ENCODE data around the gene PARVA.

PARVA gene

DNA sequence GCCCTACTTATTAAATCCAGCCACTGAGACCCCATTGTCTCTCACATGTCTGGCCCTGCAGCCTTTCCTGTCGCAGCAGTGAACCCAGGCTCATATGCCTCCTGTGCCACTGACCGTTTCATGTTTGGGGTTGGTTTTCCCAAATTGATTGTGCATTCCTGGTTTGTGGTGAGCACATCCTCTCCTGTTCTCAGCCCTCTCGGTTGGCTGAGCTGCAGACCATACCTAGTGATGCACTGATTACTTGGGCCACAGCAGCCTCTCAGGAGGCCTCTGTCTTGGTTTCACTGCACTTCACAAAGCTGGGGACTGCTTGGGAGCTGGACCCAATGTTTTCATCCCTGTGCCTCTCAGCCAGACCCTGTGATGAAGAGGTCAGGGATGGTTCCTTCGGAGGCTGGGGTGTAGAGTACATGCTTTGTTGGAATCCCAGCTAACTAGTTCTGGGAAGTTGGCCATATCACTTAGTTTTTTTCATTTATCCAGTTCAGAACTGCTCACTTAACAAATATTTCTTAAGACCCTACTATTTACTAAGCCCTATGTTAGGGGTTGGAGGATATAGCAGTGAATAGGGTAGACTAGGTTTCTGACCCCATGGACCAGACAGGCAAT, 30.9 kb downstream of the PARVA start:
- DNase-seq: no peak

DNA sequence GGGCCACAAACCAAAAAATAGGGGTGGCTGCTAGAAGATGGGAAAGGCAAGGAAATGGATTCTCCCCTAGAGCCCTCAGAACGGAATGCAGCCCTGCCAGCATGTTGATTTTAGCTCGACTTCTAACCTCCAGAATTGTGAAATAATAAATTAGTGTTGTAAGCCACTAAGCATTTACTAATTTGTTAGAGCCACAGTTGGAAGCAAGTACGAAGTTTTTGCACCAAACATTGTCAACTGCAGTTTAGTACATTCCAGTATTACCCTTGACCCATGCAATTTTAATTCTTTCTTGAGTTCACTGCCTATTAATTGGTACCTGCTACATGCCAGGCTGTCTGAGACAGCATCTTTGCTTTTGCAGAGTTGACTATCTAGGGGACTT, 32.2 kb downstream of the PARVA start:
- no peak for DNase-seq

DNA sequence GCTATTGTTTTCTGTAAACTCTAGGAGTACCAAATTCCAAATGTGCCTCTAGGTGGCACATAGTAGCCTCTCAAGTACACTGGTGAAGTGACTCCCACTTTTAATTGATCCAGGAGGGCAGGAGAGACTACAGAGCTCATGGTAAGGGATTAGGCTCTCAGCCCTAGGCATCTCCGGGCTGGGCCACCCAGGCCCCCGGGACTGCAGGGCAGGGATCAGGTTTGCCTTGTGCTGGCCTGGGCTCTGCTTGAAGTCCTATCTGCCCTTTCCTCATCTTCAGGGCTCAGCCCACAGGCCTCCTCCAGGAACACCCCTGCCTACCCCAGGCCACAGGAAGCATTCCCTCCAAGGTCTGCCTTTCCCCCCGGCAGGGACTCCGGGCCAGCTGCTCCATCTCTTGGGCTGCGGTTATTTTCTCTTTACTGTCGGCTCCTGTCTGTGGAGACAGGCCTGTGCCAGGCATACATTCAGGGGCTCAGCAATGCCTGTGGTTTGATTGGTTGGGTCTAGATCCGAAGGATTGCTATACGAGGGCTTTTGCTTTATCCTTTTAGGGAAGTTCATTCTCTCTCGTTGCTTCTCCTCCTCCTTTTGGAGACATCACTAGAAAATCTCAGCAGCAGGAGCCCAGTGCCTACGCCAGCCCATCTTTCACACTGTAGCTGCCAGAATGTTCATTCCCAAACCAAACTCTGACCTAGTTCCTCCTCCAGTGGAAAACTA, 32.8 kb downstream of the PARVA start:
- DNase-seq: no peak

DNA sequence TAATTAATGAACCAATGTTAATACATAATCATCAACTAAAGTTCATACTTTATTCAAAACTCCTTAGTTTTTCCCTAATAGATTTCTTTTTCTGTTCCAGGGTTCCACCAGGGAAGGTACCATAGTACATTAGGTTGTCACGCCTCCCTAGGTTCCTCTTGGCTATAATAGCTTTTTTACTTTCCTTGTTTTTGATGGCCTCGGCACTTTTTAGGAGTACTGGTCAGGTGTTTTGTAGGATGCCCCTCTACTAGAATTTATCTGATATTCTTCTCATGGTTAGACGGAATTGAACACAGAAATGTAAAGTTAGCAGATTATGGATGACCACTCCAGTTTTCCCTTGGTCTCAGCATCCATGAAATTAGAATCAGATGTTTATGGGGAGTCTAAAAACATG, 34.0 kb downstream of the PARVA start:
- DNase-seq: no peak

DNA sequence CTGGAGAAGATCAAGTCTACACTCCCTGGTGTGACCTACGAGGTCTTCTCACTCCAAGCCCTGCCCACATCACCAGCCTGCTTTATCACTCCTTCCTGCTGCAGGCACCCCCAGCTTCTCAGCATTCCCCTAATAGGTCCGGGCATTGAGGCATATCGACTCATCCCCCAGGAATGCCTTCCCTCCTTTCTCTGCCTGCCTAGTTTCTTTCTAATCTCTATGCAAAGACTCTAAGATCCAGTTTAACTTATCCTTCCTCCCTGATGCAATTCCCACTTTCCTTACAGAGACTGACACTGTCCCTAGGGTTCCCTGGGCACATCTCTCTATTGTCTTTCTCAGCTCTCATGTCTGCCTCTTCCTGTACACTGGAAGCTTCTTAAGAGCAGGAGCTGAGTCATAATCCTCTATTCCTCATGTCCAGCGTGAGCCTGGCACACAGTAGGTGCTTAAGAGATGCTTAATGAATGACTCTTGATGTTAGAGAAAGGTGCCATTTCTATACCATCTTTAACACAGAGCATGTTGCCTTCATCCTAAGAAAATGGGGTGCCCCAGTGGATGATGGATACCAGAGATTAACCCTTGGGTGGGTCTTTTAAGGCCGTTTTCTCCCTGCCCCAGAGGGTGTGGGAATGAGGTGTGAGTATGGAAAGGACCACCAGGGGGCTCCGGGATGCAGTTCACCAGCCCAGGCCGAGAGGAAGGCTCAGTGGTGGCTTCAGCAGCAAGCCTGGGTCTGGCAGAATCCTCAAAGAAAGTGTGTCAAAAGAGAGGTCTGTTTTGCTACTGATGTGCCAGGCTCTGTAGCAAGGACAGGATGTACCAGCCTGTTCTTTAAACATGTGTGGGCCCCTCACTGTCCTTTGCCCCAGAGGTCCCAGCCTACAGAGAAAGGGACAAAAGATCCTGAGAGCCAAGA, 34.7 kb downstream of the PARVA start:
- peak in 2 of 5 donors; percentile 6 to 12 for DNase-seq

DNA sequence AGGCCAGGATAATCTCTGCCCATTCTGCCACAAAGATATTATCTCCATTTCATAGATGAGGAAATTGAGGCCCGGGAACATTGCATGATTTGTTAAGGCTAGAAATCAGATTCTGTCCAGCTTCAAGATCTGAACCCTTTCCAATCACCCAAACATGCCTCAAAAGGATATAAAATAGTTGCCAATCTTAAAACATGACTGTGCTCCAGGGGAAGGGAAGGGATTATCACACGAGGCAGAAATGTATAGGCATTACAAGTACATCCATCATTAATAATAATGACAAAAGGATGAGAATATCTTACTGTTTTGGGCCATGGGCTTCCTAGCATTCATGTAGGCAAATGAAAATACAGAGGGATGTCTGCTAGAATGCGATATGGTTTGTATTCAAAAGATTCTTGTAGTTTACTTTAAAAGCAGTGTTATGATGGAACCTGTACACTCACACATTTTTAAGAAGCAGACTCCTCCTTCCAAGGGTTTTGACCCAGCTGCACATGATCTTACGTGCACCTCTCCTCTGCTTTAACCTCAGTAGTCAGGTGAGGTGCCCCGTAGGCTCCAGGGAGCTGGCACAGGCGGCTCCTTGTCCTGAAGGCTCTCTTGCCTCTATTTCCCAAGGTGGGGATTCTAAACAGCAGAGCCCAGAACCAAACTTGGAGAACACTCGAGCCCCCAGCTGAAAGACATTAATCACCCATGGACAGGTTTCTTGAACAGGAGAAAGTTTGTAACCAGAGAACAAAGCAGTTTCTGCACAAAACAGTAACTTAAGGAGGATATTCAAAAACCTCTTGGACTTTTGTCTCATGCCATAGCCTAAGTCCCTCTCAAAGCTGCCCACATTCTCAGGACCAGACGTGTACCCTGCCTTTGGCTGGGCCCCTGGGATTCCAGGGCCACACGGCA, 36.0 kb downstream of the PARVA start:
- no peak for DNase-seq

DNA sequence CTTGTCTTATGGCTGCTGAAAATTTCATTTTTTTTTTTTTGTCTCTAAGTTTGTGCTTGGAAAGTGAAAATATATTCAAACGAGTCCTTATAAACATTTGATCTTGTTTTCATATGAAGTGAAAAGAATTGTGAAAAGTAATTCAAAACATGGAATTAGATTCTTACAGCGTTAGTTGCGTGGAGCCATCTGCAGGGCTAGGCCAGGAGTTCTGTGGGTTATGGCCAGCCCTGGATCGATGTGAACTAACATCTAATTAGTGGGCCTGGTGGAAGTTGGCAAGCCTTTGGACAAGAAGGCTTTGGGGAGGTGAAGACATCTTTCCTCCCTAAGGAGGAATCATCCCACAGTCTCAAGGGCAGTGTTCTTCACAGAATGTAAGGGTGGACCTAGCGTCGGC, 37.2 kb downstream of the PARVA start:
- DNase-seq: no peak

DNA sequence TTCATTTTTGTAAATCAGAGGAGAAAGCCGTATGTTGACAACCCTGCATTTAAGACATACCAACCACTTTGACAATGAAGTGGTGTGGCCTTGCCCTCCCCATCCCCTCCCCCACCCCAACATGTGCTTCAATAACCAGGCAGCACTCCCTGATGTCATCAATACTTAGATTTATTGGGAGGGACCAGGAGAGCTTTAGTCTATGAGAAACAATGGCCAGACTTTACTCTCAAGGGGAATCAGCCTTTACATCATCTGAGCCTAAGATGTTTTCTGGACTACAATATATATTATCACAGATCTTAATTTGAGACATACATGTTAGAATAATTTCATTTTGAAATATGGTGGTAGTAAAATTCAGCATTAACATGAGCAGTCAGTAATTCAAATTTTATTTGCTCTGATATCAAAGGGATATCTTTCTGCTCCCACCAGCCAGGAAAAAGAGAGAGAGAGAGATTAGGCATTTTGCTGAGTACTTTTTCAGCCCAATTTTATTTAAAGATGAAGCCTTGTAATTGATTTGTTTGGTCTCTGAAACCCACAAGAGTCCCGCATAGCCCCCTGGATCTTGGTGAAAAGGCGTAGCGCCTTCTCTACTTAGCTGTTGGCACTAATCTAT, 38.1 kb downstream of the PARVA start:
- DNase-seq: no peak

DNA sequence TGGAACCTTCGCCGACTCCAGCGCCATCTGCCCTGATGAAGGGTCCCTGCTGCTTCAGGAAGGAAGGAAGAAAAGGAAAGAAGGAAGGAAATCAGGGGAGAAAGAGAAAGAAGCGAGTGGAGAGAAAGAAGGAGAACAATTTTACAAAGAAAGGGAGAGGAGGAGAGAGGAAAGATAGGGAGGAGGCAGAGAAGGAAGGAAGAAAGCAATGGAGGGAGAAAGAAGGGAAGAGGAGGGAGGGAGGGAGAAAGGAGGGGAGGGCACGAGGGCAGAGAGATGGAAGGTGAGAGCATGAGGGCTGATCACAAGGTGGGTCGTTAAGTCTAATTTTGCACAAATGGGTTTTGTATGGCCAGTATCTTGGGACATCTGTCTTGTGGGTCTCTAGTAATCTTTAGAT, 39.2 kb downstream of the PARVA start:
- no peak for DNase-seq

DNA sequence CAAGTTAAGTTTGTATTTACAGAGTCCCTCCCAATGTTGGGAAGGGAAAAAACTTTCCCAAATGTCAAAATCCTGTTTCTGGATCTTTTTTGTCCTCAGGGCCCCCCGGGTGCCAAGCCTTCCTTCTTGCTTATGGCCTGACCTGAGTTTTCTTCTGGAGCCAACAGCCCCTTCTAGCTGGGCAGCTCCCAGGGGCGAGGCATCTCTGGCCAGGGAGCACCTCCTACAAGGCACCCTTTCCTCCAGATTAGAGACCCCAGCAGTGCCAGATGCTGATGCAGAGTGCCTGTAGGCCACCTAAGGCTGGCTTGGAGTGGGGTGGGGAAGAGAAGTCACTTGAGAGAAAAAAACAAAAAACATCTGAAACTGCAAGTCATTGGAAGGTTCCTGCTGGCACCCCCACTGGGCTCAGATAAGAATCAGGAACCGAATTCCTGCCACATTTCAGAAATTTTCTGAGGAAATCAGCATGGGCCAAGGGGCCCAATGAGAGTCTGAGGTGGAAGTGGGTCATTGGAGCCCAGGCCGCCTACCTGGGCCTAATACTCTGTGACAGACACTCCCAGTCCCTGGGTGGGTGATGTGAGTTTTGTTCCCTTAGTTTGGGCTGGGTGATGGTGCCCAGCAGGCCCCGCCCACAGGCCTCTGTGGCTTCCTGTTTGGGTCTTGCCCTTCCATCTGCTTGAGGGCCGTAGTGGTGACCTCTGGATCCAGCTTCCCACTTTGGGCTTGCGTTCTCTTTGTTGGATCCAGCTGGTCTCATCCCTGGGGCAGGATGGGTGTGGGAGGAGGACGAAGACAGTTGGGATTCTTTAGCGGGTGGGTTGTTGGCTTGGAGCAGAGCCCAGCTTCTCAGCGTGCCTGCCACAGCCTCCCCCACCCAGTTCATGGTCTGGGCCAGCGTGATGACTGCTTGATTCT, 40.6 kb downstream of the PARVA start:
- DNase-seq: no peak

DNA sequence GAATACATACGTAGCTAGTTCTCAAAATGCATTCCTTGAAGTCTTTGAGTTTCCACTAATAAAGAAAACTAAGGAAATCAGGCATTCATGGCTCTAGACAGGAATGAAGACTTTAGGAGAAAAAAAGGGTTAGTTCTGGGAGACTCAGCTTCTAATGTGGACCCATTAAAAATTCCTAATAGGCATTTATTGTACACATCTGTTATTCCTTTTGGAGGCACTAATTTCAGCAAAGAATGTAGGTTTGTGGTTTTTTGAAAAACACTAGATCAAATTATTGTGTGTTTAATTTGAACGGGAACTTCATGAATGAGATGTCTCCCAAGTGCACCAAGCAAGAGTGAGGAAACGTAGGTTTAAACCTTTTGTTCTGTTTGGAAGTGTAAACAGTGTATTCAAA, 42.7 kb downstream of the PARVA start:
- no peak for DNase-seq

DNA sequence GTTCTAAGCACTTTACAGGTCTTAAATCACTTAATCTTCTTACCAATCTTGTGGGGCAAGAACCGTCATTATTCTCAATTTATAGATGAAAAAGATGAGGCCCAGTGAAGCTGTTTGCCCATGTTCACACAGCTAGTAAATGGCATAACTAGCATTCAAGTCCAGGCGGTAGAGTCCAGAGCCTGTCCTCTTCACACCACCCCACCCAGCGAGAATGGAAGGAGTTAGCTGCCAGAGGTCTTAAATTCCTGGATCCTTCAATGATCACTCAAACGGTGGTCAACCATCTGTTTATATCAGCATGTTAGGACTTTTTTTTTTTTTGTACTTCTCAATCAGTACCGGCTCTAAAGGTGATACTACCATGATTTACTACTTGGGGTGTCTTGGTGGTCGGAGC, 43.3 kb downstream of the PARVA start:
- no peak for DNase-seq

DNA sequence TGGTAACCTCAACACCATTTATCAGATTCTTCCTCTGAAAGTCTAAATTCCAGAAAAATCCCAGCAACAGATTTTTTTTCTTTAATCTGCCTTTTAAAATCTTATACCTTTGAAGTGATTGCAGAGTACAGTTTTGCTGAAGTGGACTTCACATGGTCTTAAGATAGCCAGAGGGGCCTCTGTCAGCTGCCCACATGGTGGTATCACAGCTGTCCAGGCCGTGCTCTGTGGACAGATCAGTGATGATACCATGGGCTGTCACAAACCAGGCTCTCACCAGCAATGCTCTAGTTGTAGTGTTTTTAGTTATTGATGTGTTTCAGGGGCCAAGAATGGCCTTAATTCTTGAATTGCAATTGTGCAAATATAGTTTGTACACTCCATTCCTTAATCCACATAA, 44.0 kb downstream of the PARVA start:
- DNase-seq: no peak

DNA sequence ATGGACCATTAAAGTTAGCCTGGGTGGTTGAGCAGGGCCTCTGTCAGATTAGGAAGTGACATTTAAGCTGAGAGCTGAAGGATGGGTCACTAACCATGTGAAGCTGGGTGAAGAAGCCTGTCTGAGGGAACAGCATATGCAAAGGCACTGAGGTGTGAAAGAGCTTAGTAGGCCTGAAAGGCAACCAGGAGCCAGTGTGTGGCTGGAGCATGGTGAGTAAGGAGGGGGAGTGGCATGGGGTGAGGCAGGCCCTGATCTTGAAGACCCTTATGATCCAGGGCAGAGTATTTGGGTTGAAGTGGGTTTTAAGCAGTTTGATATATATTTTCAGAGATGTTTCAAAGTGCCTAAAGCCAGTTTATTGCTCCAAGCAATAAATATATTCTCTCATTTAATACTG, 48.8 kb downstream of the PARVA start:
- DNase-seq: no peak

DNA sequence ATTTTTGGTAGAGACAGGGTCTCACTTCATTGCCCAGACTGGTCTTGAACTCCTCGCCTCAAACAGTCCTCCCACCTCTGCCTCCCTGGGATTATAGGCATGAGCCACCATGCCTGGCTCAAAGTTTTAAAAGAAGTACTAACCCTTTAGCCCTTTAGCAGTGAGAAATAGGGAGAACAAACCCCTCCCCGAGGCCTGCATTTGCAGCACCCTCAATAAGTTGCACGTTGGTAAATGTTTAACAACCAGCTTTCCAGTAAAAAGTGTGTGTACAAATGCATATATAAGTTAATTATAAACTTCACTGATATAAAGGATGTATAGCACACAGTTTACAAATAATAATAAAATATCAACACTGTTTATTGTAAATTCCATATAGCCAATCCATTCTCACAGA, 51.8 kb downstream of the PARVA start:
- no peak for DNase-seq

DNA sequence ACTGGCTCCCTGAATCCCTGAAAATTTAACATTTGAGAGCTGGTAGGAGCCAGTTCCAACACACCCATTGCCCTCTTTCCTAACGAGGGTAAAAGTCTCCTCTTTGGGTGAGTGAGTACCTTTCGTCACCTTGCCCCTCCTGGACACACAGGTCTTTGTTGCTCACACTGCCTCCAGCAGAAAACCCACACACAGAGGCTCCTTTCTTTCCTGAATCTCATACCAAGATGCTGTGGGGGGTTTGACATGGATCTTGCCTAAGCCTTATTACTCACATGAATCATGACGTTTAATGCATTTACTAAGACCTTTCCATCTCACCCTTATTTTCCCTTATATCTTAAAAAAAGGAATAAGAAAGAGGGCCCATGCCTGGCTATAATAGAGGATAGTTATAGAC, 53.0 kb downstream of the PARVA start:
- no peak for DNase-seq

DNA sequence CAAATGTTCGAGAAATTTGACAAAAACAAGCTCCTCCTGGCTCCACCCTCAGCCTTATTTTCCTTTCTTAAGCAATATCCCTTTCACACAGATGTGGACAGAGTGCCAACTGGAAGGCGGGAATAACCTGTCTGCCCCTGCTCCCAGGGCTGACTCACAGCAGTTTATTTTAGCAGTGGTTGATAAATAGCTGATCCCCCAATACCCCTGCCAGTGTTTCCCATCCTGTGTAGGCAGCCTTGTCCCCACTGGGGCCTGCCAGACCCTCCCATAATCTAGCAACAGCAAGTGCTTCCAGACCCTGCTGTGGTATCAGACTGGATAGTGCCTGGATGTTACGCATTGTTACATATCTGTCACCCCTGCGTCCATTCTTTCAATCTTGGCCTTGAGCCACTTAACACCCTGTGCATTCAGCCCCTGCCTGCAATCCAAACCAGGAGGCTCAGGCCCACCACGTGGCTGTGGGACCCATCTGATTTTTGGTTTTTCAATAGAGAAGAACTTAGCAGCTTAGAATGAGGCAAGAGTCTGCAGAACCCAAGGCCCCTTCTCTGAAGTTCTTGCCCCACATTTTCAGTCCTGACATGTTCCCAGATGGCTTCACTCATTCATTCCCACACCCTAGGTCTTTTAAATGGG, 53.7 kb downstream of the PARVA start:
- DNase-seq: no peak

DNA sequence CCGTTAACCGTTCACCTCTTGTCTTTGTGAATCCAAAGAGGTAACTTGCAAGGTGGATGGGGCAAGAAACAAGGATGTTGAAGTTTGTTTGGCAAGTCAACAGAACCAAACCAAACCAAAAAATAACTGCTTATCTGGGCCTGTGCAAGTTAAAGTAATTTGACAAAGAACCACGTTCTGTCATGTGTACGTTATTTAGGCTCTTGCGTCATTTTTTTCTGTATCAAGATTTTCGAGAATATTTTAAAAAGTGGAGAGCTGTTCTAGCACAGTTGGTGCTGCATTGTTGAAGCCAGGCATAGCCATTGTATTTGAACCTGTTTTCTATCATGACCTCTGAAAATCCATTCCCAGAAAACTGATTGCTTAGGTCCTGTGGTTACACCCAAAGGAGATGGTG, 55.1 kb downstream of the PARVA start:
- no peak for DNase-seq

DNA sequence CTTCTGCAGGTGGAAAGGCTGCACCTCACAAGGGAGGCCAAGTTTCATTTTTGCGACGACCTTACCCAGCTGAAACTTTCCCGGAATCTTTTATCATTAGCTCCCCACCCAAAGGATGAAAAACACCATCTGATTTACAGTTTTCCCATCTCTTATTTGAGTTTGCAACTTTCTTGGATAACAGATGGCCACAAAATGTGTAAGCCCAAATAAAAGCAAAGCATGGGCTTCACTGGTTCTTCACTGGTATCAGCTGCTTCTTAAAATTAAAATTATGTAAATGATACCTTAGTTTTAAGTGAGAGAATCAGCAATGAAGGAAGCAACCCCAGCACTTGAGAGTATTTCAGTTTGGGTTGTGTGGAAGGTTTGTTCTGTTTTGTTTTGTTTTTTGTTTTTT, 55.8 kb downstream of the PARVA start:
- no peak for DNase-seq

DNA sequence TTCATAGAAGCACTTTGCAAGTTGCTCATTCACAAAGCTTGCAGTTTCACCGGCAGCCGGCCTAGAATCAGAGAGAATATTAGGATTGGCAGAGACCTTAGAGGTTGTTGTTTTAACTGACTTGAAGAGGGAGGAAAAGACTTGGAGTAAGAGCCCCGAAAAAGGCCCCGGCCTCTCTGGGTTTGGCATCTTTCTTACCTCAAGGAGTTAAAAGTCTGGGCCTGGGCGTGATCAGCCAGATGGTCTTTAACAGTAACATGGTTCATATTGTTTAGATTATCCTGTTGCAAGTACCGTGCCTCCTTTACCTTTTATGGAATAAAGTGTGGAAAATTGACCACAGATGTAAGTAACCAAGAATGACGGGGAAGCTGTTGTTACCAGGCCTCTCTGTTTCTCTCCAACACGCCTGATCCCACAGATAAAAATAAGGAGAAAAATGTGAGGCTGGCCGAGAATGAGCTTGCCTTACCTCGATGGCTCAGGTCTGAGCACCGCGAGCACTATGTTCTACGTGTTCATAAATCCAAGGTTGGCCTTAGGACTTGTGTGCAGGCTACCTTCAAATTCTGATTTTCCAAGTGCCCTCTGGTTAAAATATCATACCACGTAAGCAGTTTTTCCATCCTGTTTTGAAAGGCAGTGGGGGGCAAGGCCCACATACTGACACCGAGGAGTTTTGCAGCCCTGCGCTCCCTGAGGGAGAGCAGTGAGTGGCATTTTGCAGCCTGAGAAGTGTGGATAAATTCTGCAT, 56.4 kb downstream of the PARVA start:
- DNase-seq: no peak

Data from T-helper 1 cell (primary cell).